ENCODE results near the gene EEFSEC.

DNA sequence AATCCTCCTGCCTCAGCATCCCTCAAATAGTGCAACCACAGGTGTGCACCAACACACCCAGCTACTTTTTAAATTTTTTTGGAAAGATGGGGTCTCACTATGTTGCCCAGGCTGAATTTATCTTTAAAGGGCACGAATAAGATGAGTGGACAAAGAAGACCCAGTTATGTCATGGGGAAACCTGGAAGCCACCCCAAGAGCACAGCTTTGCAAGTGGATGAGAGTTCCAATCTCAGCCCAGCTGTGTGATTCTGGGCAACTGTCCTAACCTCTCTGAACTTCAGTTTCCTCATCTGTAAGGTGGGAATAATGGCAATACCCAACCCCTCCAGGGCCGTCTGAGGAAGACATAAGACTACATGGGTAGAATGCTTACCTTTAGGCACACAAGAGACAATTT lies 281.2 kb downstream of the EEFSEC start:
- no peak for TF ChIP-seq POLR2AphosphoS5 (IDR thresholded peaks at IDR 0.05)
- TF ChIP-seq, protein P1, sequence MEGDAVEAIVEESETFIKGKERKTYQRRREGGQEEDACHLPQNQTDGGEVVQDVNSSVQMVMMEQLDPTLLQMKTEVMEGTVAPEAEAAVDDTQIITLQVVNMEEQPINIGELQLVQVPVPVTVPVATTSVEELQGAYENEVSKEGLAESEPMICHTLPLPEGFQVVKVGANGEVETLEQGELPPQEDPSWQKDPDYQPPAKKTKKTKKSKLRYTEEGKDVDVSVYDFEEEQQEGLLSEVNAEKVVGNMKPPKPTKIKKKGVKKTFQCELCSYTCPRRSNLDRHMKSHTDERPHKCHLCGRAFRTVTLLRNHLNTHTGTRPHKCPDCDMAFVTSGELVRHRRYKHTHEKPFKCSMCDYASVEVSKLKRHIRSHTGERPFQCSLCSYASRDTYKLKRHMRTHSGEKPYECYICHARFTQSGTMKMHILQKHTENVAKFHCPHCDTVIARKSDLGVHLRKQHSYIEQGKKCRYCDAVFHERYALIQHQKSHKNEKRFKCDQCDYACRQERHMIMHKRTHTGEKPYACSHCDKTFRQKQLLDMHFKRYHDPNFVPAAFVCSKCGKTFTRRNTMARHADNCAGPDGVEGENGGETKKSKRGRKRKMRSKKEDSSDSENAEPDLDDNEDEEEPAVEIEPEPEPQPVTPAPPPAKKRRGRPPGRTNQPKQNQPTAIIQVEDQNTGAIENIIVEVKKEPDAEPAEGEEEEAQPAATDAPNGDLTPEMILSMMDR (IDR thresholded peaks at IDR 0.05): no peak
- TF ChIP-seq POLR2A (IDR thresholded peaks at IDR 0.05): no peak

Measured in breast epithelium (tissue), 3 donors.